GM19468 (cell line): ENCODE measurements around the gene CDH23.

ENCODE experiments used
- ATAC-seq: cut with Tn5 transposase; IDR thresholded peaks from one replicate; pipeline ENCODE4 v1.9.1; 2021; ENCODE audit warnings: mild to moderate bottlenecking, moderate library complexity, moderate number of reproducible peaks; ENCODE audit not compliant: unreplicated experiment; ENCODE audit errors: extremely low read depth

CDH23 gene

DNA sequence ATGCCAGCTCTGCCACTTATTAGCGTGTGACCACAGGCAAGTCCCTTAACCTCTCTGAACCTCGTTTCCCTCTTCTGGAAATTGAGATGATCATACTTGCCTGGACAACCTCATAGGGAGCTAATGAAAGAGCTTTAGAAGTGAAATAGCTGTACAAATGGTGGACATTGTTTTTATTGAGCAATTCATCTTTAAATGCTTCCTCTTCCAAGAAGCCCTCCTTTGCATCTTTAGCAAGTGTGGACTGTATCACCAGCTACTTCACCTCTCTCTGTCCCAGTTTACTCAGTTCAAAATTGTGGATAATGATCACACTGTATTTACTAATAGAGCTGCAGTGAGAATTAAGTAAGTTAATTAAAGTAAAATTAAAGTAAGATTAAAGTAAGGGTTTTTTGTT is 61.7 kb downstream of the CDH23 start:
- no peak for ATAC-seq

DNA sequence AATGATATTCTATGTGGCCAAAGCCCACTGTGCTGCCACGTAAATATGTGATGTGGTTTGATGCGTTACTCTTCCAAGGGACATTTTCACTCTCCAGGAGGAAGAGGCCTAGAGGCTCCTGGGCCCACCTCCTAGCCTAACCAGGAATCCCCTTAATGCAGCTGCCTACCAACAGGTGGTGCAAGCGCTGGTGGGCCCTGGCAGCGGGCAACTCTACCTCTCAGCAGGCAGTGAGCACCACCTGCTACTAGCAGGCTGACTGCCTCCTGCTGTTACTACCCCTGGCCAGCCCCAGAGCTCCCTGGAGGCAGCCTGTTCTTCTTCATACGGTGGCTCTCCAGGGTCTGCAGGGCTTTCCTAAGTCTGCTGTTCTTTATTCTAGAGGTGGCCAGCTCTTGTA is 62.8 kb downstream of the CDH23 start:
- no peak for ATAC-seq

DNA sequence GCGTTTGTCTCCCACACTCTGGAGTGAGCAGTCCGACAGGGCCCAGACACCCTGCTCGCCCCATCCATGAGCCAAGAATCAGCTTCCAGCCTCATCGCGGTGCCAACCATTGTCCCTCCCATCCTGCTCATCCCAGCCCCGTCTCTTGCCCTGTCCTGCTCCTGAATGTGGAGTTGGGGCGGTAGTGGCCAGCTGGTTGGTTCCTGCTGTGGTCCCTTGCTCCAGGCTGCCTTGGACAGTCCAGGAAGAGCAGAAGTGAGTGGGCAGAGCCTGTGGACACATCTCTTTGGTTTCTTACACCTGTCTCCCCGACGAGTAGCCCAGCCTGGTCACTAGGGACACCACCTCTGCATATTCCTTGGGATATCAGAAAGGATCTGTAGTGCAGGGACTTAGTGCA is 63.9 kb downstream of the CDH23 start:
- no peak for ATAC-seq

DNA sequence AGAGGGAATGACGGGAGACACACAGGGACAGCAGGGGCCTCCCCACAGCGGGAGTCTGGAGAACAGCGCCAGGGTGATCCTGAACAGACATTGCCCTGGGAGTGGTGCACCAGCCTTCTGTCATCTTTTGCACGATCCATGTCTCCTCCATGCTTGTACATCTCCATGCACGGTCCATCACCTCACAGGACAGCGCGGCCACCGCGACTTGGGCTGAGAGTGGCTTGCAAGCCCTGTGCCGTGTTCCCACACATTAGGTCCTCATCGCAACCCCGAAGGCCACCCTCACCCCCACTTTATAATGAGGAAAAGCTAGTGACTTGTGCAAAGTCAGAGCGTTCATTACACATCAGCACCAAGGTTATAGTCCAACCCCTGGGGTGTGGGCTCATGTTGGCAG is 64.7 kb downstream of the CDH23 start:
- ATAC-seq, result no peak

DNA sequence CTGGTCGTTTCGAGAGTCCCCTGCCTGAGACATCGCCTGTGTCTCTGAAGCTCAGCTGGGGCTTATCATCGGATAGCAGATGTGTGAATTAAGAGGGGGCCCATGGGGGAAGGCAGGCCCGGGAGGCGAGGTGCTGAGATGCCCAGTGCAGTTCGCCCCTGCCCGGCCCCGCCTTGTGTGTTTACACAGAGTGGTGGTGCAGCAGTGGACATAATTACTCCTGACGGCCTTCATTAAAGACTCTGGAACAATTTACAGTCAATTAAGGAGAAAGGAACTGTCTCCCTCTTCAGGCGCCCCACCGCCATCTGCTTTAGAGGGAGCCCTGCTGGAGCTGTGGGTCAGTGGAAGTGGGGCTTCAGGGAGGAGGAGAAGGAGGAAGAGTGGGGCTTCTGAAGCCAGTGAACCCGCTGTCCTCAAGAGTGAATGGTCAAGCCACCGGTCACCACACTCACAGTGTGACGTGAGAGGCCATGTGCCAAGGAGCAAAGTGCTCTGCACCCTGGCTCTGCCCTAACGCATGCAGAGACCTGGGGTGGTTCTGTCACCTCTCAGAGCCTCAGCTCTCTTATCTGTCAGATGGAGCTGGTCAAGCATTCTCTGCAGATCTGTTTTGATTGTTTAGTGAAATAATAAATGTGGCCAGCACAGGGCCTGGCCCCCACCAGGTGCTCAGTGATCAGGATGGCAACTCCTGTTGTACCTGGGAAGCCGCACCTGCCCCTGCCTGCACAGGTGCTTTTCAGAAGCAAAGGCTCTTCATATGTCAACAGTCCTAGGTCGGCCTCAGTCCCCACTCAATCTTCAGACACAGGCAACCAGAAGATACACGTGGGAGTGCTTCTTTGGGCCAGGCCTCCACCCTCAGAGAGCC is 65.6 kb downstream of the CDH23 start:
- ATAC-seq, result no peak

DNA sequence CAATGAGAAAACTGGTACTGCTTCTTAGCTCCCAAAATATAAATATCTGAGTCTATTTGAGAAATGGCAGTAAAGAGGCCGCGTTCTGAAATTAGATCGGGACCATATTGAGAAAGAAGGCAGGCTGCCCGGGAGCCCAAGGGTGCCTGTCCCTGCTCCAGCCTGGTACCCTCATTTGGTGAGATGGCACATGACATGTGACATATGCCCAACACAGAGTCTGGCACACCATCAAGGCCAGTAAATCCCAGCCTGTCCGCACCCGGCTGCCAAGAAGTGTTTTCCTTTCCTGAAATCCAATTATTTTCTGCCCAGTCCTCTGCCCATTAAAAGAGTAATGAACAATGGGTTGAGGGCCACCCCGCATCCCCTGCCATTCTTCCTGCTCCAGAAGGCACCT is 66.4 kb downstream of the CDH23 start:
- no peak for ATAC-seq

DNA sequence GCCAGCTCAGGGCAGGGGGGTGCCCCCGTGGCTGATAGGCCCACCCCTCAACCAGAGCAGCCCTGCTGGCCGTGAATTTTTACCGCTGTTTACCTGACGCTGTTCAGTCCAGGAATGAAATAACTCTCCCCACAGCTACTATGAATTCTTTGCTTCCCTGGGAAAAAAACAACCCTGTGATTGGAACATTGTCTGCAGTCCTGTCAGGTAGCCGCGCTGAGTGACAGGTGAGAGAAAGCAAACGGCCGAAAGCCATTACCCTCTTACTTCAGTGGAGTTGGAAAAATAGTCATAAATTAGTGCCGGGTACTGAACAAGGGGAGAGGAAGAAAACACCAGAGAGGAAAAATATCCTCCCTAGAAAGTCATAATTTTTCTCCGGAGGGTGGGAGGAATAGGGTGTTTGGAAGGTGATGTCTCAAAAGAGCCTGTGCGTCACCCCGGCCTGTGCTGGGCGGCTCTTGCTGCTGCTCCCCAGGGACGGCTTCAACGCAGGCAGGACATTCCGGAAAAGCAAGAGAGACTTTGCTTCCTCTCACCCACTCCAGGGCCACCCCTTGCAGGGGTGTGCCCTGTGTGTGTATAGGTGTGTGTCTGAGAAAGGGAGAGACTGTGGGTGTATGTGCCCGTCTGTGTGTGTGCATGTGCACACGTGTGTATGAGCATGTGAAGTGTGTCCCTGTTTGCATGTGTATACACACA is 69.0 kb downstream of the CDH23 start:
- ATAC-seq, result no peak

DNA sequence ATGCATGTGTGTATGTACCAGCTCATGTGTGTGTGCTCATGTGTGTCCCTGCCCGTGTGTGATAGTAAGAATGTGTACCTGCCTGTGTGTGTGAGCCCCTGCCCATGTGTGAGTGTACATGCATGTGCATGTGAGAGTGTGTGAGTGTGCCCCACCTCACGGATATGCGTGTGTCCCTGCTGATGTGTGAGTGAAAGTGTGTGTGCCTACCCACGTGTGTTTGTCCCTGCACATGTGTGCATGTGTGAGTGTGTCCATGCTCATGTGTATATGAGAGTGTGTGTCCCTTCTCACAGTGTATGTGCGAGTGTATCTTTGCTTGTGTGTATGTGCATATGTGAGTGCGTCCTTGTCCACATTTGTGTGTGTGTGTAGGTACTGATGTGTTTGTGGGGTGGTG is 69.6 kb downstream of the CDH23 start:
- no peak for ATAC-seq

DNA sequence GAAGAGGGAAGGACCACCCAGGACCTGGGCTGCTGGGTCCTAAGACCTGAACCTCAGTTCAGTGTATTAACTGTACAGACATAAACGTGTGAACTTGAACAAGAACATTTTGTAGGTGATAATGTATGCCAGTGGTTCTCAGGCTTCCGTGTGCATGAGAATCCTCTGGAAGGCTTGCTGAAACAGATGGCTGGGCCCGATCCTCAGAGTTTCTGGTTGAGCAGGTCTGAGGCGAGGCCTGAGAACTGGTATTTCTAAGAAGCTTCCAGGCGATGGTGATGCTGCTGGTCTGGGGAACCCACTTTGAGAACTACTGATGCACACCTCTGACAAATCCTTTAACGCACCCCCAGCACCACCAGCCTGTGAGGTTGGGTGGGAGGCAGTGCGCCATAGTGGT is 70.4 kb downstream of the CDH23 start:
- ATAC-seq, result no peak

DNA sequence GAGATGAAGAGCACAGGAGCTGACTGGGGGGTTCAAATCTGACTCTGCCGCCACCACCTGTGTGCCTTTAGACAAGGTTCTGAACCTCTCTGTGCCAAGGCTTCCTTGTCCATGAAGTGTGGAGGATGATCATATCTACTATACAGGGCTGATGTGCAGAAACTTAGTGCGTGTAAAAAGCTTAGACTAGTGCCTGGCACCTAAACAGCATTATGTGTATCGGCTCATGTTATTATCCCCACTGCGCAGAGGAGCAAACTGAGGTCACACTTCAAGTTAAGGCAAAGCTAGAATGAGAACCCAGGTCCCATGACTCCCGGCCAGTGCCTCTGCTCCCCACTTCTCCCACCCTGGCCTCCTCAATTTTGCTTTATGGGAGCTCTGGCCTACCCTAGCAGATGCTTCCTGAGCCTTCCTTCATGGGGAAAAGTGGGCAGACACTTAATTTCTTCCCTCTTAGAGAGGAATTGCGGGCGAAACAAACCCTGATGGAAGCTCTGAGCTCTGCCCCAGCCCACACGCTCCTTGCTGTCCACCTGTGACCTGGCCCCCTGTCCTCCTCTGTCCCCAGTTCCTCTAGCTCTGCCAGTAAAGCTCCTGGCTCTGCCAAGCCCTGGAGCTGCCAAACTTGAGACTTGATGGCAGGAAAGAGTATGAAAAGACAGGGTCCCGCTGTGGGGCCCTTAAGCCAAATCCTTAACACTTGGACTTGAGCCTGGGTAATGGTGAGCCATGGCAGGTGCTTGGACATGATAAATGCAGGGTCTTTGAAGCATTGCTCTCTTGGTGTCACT is 71.0 kb downstream of the CDH23 start:
- no peak for ATAC-seq

DNA sequence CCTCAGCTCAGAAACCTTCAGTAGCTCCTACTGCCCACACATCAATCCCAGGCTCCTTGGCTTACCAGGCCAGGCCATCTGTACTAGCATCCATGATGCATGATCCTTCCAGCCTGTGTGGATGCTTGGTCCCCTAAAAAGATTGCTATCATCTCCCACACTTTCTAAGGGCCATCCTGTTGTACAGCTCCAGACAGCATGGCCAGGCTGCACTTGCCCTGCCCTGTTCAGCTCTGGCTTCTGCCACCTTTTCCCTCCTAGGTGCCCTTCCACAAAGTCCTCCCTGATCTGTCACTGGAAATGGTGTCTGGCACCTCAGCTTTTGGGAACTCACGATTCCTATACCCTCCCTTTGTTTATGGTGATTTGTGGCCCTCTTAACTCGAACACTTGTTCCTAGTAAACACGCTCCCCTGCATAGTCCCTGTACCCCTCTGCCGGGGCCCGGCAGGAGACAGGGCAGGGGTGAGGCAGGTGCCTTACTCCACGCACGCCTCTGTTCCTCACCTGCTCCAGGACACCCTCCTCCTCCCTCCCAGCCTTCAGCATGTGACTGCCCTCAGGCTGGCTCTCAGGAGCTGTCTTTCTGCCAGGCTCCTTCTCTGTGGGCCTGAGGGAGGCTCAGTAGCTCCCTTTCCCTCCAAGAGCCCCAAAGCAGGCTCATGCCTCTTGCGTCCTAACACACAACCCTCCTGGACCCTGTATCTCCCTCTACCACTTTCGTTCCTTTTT is 71.8 kb downstream of the CDH23 start:
- no peak for ATAC-seq

DNA sequence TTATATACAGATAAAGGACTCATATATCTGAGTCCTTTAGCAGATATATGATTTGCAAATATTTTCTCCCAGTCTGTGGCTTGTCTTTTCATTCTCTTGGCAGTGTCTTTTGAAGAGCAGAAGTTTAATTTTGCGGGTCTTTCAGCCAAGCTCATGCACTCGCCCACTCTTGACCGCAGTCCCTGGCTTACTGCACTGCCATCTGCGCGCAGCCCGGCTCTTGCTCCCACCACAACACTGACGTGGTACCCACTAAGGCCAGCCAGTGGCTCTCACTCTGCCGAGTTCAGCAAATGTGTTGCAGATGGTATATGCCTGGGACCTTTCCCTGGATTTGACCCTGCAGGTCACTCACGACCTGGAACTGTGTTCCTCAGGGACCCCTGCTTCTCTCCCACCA is 74.3 kb downstream of the CDH23 start:
- no peak for ATAC-seq

DNA sequence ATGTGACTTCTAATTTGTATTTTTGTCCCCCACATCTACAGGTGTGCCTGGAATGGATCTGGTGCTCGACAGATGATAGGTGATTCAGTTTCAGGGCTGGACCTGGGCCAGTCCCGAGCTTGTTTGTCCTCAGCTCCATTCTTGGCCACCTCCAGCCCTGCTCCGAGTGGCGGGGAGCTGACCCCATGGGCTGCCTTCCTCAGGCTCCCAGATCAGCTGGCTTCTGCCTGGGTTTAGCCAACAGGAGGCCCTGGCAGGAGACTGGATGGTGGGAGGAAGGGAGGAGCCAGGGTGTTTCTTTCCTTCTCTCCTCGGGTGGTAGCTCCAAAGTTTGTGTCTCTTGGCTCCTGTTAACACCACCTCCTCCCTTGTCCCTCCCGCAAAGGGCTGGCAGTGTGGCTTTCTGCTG is 75.2 kb downstream of the CDH23 start:
- no peak for ATAC-seq

DNA sequence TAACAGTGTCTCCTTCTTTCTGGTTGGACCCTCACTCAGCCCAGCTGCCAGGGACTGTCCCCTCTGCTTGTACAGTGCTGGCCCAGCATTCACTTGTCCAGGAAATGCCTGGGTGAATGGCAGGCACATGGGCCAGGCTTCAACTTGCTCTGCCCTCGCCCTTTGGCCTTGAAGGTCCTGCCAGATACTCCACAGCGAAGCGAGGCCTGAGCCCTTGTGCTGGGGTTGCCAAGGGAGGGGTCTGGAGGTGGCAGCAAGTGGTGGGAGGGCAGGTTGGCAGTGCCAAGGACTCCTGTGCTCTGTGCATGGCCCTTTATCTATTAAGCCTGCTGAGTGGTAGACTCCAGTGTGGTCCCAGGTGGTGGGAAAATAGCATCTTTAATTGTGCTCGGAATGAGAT is 75.7 kb downstream of the CDH23 start:
- ATAC-seq, result no peak

DNA sequence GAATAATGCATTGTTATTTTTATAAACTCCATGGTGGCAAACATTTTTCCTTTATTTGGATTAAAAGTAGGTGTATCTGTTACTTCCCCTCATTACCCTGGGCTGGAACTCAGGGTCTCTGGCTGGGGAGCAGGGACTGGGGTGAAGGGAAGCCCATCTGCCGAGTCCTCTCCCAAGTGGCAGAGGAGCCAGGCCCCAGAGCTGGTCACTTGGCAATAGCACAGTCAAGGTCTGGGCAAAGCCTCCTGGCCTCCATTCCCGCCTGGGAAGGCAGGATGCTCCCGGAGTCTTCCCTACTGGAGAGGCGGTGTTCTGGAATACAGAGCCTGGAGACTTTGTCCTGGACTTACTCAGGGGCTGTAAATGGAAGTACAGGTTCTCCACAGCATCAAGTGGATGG is 76.2 kb downstream of the CDH23 start:
- ATAC-seq, result no peak

DNA sequence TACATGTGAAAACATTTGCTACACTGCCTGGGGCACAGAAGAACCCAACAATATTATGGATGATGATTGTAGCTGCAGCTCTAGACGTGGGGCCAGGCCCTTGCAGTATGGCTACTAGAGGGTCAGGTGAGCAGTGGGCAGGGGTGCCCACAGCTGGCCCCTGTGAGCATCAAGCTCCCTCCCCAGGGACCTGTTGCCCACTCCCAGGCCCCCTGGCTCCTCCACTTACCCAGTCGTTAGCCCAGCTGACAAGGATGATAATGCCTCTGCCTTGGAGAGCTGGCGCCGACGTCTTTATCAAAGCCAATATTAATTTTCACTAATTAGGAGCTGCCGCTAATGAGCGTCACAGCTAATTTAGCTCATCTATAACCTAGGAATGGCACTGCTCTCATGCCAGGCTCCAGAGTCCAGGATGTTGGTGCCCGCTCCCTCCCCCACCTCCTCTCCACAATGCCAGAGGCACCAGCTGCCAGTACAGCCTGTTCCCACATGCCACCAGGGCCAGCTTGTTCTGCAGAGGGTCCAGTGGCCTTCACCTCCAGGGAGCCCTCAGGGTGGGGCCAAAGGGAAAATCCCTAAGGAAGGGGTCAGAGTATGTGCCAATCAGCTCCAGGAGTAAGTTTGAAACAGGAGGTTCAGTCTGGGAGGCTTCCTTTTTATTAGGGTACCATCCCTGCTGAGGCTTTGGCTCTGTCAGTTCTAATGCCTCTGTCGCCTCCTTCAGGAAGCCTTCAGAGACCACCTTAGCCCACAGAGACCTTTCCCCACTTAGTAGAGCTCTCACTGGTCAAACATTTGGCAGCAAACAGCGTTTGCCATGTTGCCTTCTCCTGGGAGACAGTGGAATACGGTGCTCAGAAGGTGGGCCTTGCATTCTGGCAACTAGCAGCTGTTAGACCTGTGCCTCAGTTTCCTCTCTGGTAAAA is 77.2 kb downstream of the CDH23 start:
- ATAC-seq, result no peak

DNA sequence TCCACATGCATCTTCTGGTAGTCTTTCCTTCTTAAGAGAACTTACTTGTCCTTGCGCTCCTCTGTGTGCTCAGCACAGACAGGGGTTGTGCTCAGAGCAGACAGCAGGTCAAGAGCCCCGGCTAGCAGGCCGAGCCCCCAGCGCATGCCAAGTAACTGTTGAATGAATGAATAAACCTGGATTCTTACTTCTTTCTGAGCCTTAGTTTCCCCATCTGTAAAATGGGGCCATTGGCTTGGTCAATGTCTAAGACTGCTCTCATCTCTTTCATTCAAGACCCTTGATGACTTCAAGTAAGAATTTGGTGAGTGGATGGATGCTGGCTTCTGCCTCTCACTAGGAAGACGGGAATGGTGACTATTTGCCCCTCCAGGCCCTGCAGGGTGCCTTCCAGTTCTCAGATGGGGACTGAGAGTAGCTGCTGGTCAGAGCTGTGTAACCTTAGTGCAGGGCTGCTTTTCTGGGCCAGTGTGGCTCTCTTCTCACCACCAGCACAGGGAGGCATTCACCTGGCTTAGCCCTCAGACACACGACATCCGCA is 78.1 kb downstream of the CDH23 start:
- ATAC-seq, result no peak

DNA sequence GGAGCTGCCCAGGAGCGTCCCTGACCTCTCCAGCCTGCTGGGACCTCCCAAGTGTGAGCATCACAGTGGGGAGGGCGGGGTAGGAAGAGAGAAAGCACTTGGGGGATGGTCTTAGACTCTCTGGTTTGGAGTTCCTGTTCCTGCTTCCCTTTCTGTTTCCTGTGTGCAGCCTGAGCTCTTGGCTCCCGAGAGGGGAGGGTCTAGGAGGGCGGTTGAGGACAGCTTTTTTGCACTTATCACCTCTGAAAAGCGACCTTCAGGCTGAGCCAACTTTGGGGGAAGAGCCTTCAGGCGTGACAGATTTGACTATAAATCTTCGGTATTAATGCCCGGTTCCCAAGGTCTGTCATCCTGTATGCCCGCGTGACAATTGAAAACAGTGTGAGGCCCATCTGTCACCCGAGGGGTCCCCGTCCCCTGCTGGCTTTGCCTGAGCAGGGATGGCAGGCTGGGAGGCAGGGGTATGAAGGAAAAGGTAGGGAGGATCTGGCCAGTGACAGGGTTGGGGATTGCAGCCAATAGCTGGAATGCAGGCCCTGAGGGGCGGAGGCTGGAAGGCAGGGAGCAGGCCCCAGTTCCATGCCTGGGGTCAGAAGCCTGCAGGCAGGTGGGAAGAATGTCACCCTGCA is 78.6 kb downstream of the CDH23 start:
- ATAC-seq, result no peak
